Activated T-cell treated with anti-CD3 and anti-CD28 coated beads for 1 hour (primary cell): Measurements from ENCODE around the gene PDZK1.
"Not testable (repeated sequence)": the region's sequence is repeated elsewhere in the genome, so short reads cannot be mapped to it uniquely, and the experiment has no call there.

Experiments used
- DNase-seq: peaks from one replicate; pipeline ENCODE4 v3.0.0-alpha.2; 2020; ENCODE audit warnings: low read depth

Gene PDZK1

DNA sequence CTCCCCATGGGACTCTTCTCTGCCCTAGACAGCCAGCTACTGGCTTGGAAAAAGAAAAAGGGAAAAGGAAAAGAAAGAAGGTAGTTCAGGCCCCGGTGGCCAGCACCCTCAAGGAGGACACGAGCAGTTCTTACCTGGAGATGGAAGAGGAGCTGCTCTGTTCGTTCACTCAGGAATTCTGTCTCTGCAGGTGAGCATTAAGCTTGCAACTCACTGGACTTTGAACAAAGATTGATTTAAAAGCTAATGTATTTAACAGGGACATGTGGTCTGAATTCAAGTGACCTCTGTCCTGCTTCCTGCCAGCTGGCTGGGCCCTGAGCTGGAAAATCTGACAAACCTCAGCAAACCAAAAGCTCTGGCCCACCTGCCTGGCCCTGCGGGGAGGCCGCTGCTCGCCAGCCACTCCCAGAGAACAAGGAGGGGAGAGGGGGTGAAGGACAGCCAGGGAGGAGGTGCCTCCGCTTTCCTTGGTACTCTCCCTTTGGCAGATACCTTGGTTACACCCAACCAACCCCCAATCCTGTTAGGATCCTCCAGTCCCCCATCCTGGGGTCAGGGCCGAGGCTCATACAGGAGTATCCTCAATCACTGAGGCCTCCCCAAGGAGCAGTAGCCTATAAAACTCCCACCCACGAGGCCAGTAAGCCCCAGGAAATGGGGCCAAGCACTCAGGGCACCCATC lies at the start of gene PDZK1:
Gene PDZK1 (minus strand): TSS at position 186 of the 685 bp plus-strand sequence. CDS start 19,347 bp downstream, outside the sequence.
- no peak for DNase-seq

- DNase-seq = no peak
Observed at GRCh38 chr1:145751491-145752037, 44.4 kb upstream of the PDZK1 start.

- no peak for DNase-seq
Observed at GRCh38 chr1:145750426-145750825, 43.3 kb upstream of the PDZK1 start.

DNA sequence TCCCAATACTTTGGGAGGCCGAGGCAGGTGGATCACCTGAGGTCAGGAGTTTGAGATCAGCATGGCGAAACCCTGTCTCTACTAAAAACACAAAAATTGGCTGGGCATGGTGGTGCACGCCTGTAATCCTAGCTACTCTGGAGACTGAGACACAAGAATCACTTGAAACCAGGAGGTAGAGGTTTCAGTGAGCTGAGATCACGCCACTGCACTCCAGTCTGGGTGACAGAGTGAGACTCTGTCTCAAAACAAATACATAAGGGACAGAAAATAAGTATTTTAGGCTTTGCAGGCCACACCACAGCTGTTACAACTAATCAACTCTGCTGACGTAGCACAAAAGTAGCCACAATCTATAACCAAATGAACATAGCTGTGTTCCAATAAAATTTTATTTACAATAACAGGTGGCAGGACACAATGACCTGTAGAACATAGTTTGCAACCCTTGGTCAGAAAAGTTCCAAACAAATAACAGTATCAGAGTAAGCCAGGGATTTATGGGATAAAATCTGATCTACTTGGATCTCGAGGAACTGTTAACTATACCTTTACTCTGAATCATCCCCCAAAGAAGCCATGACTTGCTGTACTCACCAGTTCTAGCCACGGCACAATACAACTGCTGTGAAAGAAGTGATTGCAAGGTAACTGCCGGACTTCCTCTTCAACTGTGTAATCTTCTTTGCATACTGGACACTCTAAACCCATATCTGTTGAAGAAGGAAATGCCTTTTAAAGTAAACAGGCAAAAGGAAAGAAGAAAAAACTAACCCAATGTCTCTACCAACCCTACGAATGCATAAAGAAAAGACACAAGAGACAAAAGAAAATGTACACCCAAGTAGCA lies 40.5 kb upstream of the PDZK1 start:
- no peak for DNase-seq

GRCh38 chr1:145740269-145740668 lies 33.1 kb upstream of the PDZK1 start:
- no peak for DNase-seq

DNA sequence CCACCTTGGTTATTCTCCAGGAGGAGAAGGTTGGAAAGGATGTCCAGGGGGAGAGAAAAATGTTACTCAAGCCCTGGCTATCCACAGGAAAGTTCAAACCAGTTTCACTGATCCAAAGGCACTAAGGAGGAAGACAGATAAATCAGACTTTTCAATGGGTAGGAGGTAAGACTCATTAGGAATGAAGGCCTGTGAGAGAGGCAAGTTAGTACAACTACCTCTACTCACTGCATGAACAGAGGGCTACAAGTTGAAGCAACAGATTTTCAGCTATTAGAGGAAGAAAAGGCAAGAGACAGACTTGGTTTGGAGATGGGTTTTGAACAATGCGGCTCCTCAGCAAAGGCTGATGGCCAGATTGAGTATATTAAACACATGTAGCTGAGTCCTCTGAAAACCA lies 29.0 kb upstream of the PDZK1 start:
- no peak for DNase-seq

GRCh38 chr1:145730900-145731299 lies 23.7 kb upstream of the PDZK1 start:
- no peak for DNase-seq

DNA sequence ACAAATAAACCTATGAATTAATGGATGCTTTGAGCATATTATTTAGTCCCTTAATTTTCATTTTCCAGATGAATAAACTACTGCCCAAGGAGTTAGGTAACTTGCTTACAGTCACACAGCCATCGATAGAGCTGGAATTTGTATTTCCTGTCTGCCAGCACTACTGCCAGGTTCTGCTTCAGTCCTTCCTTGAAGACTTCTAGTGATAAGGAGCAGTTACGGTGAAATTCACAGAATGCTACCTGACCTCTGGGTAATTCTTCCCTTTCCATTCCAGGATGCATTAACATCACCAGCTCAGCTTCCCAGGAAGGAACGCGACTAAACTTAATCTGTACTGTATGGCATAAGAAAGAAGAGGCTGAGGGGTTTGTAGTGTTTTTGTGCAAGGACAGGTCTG lies 23.3 kb upstream of the PDZK1 start:
- DNase-seq = no peak

GRCh38 chr1:145729666-145730436 lies 22.7 kb upstream of the PDZK1 start:
- no peak for DNase-seq

GRCh38 chr1:145729196-145729595 lies 22.0 kb upstream of the PDZK1 start:
- DNase-seq = no peak

DNA sequence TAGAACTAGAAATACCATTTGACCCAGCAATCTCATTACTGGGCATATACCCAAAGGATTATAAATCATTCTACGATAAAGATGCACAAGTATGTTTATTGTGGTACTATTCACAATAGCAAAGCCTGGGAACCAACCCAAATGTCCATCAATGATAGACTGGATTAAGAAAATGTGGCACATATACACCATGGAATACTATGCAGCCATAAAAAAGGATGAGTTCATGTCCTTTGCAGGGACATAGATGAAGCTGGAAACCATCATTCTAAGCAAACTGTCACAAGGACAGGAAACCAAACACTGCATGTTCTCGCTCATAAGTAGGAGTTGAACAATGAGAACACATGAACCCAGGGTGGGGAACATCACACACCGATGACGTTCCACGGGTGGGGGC lies 19.0 kb upstream of the PDZK1 start:
- not testable (repeated sequence) for DNase-seq

DNA sequence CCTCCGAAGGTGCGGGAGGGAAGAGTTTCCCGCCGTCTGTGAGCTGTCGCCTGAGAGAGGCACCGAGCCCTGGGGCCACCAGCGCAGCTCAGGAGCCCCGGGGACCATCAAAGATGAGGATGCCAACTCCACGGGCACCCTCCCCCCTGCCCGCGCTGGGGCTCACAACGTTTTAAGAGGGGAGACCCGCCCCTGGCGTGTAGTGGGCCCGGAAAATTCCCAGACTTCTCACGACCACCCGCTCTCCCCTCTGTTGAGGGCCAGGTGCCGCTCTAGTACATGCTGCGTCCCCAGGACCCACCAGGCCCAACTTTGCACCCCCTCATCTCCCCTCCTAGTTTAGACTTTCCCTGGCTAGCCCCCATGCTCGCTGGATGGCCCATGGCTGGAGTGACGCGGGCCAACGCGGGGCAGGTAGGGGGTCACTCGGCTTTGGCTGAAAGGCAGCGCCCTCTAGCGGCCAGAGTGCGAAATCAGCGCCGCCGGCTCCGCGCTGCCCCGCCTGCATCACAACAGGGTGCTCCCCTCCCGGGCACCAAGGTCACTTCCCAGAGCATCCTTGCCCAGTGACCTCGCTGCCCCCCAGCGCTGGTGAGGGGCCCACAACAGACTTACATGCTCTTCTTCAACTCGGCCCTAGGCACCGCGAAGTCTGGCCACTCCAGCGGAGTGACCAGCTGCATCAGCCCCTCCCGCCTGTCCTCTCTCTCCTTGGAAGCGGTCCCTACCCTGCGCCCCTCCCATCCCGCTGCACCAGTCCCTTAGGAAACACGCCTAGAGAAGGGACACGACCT lies 13.9 kb upstream of the PDZK1 start:
- DNase-seq = peak; percentile 71

- DNase-seq = no peak
Observed at GRCh38 chr1:145720556-145720877, 13.3 kb upstream of the PDZK1 start.

DNA sequence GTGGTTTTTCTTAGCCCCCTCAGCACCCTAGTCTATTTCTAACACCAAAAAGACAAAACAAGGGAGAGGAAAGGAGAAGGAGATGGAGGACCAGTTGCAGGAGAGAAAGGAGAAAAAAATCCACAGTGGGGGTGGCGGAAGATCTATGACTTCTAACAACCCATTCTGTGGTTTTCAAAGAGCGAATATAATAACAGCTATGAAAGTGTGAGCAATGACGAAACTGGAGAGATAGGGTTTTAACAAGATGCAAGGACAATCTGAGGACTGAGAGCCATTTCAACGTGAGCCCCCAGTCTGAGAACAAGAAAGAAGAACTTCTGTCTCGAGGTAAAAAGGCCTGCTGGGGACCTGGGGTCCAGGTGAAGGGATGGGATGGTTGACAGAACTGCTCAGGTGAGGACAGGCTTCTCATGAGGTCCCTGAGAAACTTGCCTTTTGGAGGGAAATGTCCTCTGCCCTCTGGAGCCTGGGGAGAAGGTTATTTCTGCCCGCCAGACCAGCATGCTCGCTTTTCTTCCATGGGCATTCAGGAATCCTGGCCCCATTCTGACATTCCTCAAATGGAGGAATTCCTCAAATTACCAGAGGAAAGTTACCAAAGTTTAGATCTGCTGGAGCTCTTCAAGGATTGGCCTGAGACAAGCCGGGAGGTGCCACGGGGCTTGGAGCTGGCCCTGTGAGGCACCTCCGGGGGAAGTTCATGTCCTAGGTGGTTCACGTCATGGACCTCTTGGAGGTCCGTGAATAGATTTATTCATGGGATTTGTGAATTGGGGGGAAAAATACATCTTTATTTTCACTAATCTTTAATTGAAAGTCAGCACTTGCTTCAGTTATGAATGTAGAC lies 12.3 kb upstream of the PDZK1 start, which contains the start of gene CD160:
Gene CD160 (plus strand): TSS at position 270 of the 850 bp plus-strand sequence. CDS start 8,829 bp downstream, outside the sequence.
- DNase-seq = no peak

GRCh38 chr1:145718465-145718864 lies 11.3 kb upstream of the PDZK1 start:
- not testable (repeated sequence) for DNase-seq

- no peak for DNase-seq
Observed at GRCh38 chr1:145717833-145718232, 10.7 kb upstream of the PDZK1 start.

GRCh38 chr1:145716641-145717345 lies 9.6 kb upstream of the PDZK1 start:
- DNase-seq = no peak

- no peak for DNase-seq
Observed at GRCh38 chr1:145714524-145715111, 7.5 kb upstream of the PDZK1 start.

DNA sequence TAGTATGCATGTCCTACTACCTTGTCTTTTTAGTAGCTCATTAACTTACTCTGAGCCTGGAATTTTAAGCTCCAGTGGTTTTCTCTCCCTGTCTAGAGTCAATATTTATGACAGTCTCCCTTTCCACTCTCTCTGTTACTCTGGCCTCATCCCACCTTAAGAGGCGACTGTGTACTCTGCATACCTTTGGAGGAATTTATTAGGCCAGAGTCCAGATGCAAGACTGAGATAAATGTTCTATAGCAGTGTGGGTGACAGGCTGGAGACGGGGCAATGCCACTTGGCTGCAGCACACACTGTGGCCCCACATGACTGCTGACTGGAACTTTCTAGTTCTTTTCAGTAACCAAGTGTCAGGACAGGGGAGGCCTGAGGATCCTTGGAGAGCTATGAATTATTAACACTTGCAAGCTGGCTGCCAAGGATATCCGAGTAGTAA lies 4.1 kb upstream of the PDZK1 start:
- DNase-seq = no peak
